Activated CD4-positive, CD25-positive, alpha-beta regulatory T cell treated with anti-CD3 and anti-CD28 coated beads, Interleukin-2, amount 50 U/mL, for 24 hours (primary cell): ENCODE measurements around the gene AKAP10.
"Not testable (repeated sequence)": the region's sequence is repeated elsewhere in the genome, so short reads cannot be mapped to it uniquely, and the experiment has no call there.

ENCODE experiments used
- ATAC-seq, 2 donors: fragments of 150-1000 bp; cut with Tn5 transposase; one replicate each; pipeline ENCODE4 v1.10.0; 2021; ENCODE audit warnings: mild to moderate bottlenecking in 1 of 2, moderate library complexity in 1 of 2

AKAP10 gene

DNA sequence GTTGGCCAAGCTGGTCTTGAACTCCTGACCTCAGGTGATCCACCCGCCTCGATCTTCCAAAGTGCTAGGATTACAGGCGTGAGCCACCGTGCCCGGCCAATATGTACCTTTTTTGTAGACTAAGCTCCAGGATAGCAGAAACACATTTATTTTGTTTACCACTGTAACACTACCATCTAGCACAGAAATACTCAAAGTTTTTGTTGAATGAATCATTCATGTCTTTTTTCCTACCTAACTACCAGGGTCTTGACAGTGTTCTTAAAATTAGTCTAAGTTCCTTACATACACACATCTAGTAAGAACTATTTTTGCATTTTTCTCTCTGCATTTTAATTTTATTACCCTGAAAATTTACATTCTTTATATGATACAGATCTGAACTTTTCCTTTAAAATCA is 44.4 kb downstream of the AKAP10 start:
- ATAC-seq: no peak

DNA sequence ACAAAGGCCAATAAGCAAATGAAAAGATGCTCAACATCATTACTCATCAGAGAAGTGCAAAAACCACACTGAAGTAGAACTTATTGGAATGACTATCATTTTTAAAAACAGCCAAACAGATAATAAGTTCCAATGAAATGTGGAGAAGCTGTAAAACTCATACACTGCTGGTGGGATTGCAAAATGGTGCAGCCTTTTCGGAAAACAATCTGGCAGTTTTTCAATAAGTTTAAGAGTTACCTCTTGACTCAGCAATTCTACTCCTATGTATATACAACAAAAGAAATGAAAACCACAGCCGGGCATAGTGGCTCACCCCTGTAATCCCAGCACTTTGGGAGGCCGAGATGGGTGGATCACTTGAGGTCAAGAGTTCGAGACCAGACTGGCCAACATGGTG is 49.3 kb downstream of the AKAP10 start:
- ATAC-seq: no peak

DNA sequence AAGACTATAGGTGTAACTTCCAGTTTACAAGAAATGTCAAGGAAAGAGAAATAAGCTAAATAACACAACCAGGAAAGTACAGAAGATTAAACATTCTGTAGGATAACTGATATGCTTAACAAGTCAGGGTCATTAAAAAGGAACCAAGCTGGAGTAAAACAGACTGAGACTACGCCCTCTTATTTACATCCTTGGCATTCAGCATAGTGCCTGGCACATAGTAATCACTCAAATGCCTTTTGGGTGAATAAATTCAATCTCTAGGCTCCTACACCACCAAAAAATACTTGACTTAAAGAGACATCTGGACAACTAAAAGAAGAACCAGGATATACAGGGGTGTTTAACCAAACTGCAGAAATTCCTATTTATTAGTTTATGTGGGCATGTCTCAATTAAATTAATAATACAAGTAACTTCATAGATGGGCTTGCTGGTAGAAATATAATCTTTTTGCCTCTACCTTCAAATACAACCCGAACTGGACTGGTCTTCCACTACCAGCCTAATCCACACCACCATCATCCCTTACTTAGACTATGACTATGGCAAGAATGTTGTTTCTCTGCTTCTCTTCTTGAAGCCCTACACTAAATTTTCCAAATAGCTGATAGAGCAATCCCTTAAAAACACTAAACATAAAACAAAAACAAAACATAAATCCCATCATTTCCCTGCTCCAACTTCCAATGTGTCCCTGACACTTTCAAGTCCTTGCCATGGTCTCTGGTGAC is 62.2 kb downstream of the AKAP10 start:
- no peak for ATAC-seq

DNA sequence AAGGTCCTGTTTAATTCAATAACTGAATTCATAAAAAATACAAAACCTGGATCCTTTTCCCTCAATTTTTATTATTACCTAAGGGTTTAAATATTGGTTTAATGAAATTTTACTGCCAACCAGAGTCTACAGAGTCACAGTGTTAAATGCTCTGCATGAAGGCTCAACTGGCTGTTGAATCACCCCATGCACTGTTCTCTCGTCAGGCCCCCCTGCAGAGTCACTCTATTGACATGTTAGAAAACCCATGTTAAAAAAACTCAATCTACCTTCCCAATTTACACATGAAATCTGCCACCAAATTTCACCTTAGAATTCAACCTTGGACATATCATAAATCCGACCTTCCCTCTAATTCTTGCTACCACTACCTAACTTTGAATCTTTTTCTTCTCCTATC is 66.6 kb downstream of the AKAP10 start:
- no peak for ATAC-seq

DNA sequence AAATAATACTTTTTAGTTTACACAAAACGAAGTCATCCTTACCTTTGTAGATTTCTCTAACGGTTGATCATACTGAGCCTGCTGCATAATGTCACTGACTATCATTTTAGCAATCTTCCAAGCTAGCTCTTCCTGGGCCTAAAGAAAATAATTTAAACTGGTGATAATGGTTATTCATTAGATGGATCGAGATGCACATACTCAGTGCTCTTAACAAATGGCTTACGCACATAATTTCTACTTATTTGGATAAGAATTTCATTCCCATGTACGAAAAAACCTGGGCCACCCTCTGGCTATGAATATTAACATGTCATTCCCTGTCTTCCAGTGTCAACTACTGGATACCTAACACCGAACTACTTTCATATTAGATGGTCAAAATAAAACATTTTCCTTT is 68.5 kb downstream of the AKAP10 start:
- ATAC-seq: no peak

DNA sequence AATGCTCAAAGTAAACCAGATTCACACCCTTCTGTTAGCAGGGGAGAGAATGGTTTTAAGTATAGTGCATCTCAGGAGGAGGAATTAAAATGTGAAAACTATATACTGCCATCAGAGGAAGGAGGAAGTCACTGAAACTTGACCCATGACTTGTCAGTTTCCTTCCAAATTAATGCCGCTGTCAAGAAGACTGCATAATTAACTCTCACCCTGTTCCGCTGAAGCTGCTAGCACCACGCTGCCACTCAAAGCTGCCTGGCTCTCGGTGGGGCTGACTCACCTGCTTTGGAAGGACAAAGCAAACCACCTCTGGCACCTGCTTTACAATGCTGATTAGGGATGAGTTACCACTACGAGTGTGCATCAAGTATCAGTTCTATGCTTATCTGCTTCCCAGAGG is 72.1 kb downstream of the AKAP10 start:
- no peak for ATAC-seq

DNA sequence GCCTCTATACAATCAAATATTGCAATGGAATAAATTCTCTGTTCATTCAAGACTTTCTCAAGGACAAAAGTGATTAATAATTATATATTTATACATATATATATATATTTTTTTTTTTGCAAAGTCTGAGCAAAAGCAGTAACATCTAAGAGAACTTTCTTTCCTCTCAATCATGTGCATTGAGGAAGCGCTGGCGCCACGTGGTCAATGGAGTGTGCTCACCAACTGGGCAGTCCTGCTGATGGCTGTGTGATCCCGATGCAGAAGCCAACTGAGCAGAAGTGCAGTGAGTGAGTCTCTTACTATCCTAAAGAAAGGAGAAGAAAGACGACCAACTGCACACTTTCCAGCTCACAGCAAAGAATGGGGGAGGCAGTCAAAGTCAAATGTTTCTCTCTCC is 72.7 kb downstream of the AKAP10 start:
- ATAC-seq: no peak

DNA sequence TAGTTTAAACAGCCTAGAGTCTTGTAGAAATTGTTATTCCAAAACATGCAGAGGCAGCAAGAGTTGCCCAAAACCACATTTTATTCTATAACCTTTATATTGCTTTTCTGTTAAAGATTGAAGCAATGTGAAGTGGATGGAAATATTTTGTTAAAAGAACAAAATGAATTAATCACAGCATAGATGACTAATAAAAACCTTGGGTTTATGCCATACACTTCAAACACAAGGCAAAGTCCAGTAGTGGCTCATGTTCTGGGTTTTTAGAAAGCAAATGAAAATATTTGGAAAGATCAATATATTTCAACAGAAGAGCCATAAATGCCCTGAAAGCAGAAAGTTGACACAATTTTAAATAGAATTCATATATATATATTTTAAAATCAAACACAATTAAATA is 73.2 kb downstream of the AKAP10 start:
- ATAC-seq: no peak

DNA sequence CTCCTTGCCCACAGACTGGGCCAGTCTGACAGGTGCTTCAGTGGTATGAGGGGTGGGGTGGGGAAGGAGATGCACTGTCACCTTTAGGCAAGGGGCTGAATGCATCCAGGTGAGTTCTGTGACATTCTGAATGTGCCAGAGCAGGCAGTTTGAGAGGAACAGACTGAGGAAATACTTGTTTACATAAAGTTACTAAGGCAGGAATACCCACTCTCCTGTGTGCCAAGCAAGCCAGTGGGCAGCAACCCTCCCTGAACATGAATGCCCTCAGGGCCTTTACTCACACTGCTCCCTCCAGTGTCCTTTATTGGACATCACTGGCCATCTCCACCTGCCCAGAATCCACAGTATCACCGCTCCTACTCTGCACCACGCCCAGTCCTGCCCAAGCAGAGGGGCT is 76.8 kb downstream of the AKAP10 start:
- ATAC-seq: no peak

DNA sequence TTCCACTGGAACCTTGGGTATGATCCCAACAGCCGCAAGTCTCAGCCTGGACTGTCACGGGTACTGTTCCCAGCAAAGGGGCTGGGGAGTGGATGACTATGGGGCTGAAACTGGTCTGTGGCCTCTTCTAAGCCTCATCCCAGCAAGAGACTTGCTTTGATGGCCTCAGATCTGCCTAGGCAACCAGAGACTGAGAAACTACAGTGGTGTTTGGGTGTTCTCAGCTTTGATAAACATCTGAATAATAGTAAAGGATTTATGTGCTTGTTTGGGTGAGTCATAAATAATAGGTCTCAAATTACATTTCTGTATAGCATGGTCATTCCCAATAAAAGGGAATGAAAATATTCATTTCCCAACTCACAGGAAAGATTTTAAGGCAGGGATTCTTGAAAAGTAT is 79.7 kb downstream of the AKAP10 start:
- no peak for ATAC-seq

DNA sequence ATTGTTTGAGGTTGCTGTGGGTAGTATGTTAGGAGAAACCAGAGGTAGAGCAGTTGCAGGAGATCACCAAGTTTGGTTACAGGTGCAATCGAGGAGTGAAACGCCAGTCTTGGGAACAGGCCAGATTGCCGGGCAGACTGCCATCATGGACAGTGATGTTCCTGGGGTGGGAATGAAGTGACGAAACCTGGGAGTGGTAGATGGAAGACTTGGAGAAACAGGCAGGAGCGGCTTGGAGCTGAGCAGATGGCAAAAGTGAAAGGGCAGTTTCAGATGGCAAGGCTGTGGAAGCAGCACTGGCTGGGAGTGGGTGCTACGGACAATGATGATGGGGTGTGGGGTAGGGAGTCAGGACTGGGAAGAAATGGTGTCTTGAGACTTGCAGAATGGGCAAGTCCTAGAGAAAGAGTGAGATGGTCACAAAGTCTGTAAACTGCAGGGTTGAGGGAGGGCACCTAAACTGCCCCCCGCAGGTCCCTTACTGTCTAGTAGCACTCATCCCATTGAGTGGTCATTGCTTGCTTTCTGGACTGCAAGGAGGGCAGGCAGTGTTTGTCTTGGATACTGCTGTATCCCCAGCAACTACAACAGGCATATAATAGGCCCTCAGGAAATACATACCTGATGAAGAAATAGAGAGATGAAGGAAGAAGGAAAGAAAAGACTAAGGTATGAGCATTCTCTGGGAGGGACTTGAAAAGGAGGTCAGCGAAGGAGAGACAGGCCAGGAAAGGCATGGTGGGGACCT is 80.4 kb downstream of the AKAP10 start:
- ATAC-seq: no peak

DNA sequence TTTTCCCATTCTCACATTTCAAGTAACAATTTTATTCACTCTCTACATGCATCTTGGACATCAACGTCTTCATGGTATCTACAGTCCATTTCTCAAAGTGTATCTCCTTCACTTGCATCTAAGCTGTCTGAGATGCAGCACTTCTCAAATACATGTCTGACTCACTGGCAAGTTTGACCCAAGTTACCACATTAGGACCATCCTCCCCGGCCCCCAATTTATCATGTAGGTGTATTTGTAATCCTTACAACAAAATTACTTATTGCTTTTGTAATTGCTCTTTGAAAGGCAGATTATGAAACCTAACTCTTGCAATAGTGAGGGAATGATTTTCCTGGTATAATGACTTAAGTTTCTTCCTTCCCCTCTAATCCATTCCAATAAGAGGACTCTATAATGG is 80.9 kb downstream of the AKAP10 start:
- ATAC-seq: no peak

DNA sequence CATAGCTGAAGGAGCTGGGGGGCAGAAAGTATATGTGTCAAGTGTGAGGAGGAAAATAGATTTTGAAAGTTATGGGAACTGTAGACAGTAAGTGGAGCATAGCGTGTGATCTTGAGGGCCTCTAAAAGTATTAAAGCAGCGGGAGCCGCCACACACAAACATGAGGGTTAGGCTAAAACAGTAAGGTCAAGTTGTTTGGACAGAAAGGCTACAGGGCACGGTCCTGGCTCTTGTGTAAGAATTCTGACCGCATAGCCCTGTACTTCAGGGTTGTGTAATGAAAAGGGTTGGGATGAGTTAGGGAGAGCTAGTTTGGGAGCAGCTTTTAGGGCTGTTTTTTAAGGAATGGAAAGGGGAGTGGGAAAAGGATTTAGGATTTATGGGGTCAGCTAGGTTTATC is 87.1 kb downstream of the AKAP10 start:
- not testable (repeated sequence) for ATAC-seq

DNA sequence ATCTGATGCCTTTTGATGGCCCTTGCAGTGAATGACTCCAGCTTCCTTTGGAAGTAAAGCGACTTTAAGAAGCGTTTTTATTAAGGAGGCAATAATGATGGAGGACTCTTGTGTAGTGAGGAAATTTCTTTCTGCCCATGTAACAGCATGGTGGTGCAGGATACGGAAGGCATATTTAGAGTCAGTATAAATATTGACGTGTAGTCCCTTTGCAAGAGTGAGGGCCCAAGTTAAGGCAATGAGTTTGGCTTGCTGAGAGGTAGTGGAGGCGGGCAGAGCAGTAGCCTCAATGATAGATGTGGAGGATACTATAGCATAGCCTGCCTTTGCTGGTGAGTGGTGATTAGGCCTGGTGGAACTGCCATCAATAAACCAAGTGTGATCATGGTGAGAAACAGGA is 87.6 kb downstream of the AKAP10 start:
- ATAC-seq: not testable (repeated sequence)

DNA sequence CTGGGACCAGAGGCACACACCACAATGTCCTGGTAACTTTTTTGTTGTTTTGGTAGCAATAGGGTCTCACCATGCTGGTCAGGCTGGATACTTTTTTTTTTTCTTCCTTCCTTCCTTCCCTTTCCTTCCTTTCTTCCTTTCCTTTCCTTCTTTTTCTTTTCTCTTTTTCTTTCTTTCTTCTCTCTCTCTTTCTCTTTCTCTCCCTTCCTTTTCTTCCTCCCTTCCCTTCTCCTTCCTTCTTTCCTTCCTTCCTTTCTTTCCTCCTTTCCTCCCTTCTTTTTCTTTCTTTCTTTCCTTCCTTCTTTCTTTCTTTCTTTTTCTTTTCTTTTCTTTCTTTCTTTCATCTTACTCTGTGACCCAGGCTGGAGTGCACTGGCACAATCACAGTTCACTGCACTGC is 91.5 kb downstream of the AKAP10 start:
- no peak for ATAC-seq

DNA sequence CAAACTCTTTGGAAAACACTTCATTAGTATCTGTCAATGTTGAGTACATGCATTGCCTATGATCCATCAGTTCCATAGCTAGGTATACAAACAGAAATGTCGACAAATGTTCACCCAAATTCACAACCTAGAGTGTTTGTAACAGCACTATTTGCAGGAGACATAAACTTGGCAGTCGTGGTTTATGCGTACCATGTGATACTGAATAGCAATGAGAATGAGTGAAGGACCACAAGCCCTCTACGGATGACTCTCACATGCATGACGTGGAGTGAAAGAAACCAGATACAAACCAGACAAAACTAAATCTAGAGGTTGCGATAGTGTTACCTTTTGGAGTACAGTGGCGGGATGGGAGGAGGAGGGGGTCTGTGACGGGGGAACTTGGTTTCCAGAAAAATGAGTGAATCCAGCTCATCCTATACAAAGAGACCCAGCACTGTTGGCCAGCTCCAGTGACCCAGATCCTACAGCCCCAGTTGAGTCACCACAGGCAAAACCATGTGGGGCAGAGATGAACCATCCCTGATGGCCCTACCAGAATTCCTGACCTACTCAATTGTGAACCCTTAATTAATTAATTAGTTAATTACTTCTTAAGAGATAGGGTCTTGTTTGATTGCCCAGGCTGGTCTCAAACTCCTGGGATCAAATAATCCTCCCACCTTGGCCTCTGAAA is 94.0 kb downstream of the AKAP10 start:
- peak in 1 of 2 donors; percentile 41 for ATAC-seq

DNA sequence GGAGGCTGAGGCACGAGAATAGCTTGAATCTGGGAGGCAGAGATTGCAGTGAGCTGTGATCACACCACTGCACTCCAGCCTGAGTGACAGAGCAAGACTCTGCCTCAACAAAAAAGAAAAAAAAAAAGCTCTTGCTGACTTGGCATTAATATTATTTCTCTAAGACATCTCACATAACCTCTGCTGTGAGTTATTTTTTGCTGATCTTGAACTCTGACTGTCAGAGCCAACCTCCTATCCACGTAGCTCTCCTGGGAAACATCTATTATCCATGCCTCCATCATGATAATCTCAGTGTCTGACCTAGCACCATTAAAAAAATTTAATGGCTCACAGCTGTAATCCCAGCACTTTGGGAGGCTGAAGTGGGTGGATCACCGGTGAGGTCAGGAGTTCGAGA is 97.2 kb downstream of the AKAP10 start:
- ATAC-seq: no peak

DNA sequence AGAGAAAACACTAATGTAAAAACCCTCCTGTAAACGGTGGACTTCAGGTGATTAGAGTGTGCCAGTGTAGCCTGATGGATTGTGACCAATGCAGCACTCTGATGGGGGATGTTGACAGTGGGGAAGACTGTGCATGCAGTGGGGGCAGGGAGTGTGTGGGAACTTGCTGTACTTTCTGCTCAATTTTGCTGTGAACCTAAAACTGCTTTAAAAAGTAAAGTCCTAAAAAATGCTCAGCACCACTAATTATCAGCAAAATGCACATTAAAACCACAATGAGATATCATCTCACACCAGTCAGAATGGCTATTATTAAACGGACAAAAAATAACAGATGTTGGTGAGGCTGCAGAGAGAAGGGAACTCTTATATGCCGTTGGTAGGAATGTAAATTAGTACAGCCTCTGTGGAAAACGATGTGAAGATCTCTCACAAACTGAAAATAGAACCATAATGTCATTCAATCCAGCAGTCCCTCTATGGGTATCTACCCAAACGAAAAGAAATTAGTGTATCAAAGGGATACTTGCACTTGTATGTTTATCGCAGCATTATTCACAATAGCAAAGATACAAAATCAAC is 100.2 kb downstream of the AKAP10 start:
- no peak for ATAC-seq

DNA sequence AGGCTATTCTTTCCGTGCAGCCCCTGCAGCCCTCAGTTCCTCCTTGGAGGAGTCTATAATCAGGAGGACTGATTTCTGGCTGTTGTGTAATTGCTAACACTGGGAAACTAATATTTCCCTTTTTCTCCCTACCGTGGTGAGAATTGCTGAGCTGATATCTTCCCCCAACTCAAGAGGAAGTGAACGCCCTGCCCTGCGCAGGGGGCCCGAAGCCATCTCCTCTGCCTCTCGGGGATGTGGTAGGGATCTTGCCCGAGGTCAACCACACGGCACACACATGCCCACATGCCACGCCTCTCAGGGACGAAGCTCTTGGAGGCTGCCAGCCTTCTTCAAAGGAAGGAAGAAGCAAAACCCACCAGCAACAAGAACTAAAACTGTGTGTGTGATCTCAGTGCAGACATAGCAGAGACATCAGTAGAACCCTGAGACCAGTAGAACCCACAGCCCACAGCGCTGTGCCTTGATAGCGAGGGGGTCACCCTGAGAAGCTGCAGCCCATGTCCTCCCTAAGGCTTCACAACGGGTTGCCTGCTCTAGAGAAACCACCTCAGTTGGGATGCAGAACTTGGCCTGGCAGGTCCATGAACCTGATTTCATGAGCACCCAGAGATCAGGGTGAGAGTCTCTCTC is 101.0 kb downstream of the AKAP10 start:
- peak; percentile 17 to 30 for ATAC-seq

DNA sequence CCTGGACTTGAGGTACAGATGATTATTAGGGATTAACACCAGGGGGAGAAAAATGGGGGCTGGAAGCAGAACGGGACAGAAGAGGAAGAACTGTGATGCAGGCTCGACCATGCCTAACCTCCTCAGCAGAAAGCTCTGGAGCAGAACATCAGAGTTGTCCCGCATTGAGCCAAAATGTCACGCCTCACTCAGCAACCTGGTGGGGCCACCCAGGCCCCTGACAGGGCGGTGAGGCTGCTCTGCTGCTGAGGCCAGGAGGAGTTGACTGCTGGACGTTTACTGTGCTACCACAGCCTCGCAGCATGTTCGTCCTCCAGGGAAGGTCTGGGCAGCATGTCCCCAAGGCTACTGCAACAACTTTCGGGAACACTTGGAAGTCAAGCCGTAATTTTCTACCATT is 103.4 kb downstream of the AKAP10 start:
- no peak for ATAC-seq

DNA sequence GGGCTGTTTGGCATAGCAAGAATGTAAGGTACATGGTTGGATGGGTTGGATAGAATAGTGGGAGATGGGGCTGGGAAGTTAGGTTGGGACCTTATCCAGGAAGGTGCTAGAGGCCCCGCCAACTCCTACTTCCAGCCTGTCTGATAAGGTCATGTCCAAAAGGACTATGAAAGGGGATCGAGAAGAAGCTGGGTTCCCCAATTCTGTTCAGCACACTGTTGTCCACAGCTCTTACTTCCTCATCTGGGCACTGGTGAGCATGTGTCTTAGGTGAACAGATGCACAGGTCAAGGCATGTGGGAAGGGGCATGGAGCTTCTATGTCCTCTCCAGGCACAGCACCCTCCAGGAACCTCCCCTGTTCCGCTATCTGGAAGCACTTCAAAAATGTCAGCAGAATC is 104.3 kb downstream of the AKAP10 start:
- no peak for ATAC-seq

DNA sequence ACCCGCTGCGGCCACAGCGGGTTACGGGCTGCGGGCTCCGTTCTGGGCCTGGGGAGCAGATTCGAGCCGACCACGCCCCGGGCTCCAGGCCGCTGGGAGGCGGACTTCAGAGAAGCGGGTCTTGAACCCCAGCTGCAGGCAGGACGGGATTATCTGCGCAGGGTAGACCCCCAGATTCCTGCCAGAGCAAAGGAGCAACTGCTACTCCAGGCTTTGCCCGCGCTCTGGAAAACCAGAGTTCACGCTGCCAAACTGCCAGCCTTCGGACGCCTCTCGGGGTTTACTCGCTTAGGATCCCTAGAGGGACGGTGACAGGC is 109.6 kb downstream of the AKAP10 start:
- ATAC-seq: no peak

DNA sequence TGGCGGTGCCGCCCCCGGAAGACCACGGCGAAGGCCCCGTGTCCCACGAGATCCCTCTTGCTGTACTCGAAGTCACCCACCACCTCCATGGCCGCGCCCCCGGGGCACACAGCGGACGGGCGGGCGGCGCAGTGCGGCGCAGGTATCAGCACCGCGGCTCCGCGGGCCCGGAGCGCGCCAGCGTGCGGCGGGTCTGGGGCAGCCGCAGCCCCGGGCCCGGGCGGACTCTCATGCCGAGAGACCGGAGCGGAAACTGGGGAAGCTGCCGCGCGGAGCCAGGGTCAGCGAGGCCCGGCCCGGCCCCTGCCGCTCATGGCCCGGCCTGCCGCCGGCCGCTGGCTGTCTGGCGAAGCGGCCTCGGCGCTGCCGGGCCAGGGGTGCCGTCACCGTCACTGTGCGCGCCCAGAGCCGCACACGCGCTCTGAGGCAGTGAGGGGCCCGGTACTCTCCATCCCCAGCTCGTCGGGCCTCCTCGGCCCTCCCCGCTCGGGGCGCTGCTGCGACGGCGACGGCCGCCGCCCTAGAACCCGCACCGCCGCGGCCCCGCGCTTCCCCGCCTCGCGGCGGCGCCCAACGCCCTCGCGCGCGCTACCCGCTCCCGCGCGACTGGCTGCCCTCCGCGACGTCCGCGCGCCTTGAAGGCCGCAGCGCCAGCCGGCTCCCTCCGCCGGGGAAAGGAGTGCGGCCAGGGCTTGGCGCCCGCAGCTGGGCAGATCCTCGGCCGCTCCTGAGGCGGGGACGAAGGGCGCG is 110.1 kb downstream of the AKAP10 start, which contains the start of gene ULK2:
TSS of gene ULK2 (minus strand) at position 608 of the 750 bp plus-strand sequence. CDS start at position 89, 519 bp downstream.
- ATAC-seq: peak; percentile 81 to 82
